ENCODE data around the gene LYZL2. TPM values are rescaled to one million over a fixed set of nuclear protein-coding genes. Genes with fewer than 3 reads are reported as not detected.
A peak's percentile ranks its signal among the peaks of the same experiment; 100 is the strongest.
"Not testable (repeated sequence)": the region's sequence is repeated elsewhere in the genome, so short reads cannot be mapped to it uniquely, and the experiment has no call there.

The LYZL2 gene
- polyA plus RNA-seq, 3 donors, result not detected

DNA sequence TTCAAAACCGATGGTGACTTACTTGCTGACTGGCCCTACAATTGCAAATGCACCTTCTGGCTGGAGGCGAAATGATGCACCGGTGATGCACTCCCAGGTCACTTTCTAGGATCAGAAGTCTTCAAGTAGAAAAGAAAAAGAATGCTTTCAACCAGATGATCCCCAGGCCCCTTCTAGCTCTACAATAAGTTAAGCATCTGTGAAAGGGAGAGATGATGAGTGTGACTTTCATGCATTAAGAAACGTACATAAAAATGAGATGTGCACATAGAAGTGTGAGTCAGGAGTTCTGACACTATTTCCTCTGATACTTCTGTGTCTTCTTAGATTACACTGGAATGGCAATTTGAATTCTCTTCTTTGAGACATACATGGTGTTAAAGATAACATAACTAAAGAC, 42.8 kb upstream of the LYZL2 start:
- H3K36me3 ChIP-seq (replicated peaks in 1 of 2; ENCODE audit: control insufficient read depth in 1 of 2, insufficient read depth in 2 of 2, low read length in 2 of 2); H3K9me3 Mint-ChIP-seq; H3K9ac ChIP-seq (ENCODE audit: insufficient read depth, low read length, poor library complexity, severe bottlenecking); H3K27ac Mint-ChIP-seq; H3K4me2 ChIP-seq (replicated peaks; ENCODE audit: extremely low read depth, low read length, poor library complexity, severe bottlenecking); H3K27me3 ChIP-seq (ENCODE audit: control insufficient read depth in 2 of 2, insufficient read depth in 2 of 2, low read length in 2 of 2); H3K4me1 Mint-ChIP-seq; H3K9me3 ChIP-seq (replicated peaks in 1 of 2; ENCODE audit: control insufficient read depth in 1 of 2, insufficient read depth in 1 of 2, low read length in 2 of 2); intact Hi-C loops (cut with micrococcal nuclease); H3K36me3 Mint-ChIP-seq; H2AFZ ChIP-seq (ENCODE audit: insufficient read depth, low read depth, low read length, poor library complexity, severe bottlenecking); H3K4me3 ChIP-seq (replicated peaks in 1 of 3; ENCODE audit: low read depth in 2 of 3, low read length in 3 of 3); H3K79me2 ChIP-seq (ENCODE audit: insufficient read depth, low read length); H4K20me1 ChIP-seq (ENCODE audit: insufficient read depth, low read length); DNase-seq; H3K27ac ChIP-seq (ENCODE audit: low read depth in 1 of 2, low read length in 2 of 2); H3K4me3 Mint-ChIP-seq; H3K4me1 ChIP-seq (ENCODE audit: control insufficient read depth in 1 of 2, insufficient read depth in 2 of 2, low read length in 2 of 2): not testable (repeated sequence)
- H3K27me3 Mint-ChIP-seq (ENCODE audit: low read depth in 3 of 3), result peaks cover 3 to 15% (median 6%) of the 10 kb centered on the region in 3 donors
- WGBS (ENCODE audit: insufficient coverage), result 100% methylated on average over 1 of the region's 4 CpGs

DNA sequence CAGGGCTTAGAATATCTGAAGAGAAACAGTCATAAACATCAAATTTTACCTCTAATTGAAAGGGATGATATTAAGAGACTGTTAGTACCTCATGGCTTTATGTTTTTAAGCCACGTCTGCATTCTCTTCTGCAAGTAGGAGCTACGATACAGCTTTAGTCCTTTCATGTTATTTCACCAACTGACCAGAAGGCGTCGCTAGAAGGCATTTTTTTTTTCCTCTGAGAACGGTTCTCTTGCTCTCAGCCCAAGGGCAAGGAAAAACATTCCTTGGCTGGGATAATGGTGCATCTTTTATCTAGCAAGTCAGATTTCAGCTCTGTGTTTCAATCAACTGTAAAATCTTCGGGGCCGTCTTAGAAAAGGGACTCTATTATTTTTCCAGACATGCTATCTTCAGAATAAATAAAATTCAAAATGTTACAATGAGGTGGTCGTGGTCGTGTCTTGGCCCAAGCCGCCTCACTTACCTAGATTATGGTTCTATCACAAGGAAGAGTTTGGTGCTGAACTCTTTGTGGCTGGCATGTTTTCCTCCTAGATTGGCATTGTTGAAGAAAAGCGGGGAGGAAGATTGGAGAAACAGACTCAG, 41.6 kb upstream of the LYZL2 start:
- Histone ChIP-seq H3K4me3 (replicated peaks in 1 of 3; ENCODE audit: low read depth in 2 of 3, low read length in 3 of 3) (peak overlapping the region in 2 of 3 experiments; percentile 48 to 66), H3K9ac (ENCODE audit: insufficient read depth, low read length, poor library complexity, severe bottlenecking) (peak overlapping the region; percentile 9), H3K9me3 (replicated peaks in 1 of 2; ENCODE audit: control insufficient read depth in 1 of 2, insufficient read depth in 1 of 2, low read length in 2 of 2) (no peaks in the 10 kb centered on the region), H3K79me2 (ENCODE audit: insufficient read depth, low read length) (no peaks in the 10 kb centered on the region), H3K27me3 (ENCODE audit: control insufficient read depth in 2 of 2, insufficient read depth in 2 of 2, low read length in 2 of 2) (peaks cover 0 to 2% of the 10 kb centered on the region in 2 donors), H3K27ac (ENCODE audit: low read depth in 1 of 2, low read length in 2 of 2) (no peak overlapping the region), H3K4me2 (replicated peaks; ENCODE audit: extremely low read depth, low read length, poor library complexity, severe bottlenecking) (peak overlapping the region; percentile 70), H4K20me1 (ENCODE audit: insufficient read depth, low read length) (no peaks in the 10 kb centered on the region), H3K4me1 (ENCODE audit: control insufficient read depth in 1 of 2, insufficient read depth in 2 of 2, low read length in 2 of 2) (no peaks in the 10 kb centered on the region), H3K36me3 (replicated peaks in 1 of 2; ENCODE audit: control insufficient read depth in 1 of 2, insufficient read depth in 2 of 2, low read length in 2 of 2) (no peaks in the 10 kb centered on the region), H2AFZ (ENCODE audit: insufficient read depth, low read depth, low read length, poor library complexity, severe bottlenecking) (peak overlapping the region; percentile 58)
- Mint-ChIP-seq H3K4me1 (peaks cover 5% of the 10 kb centered on the region), H3K9me3 (no peaks in the 10 kb centered on the region), H3K27me3 (ENCODE audit: low read depth in 3 of 3) (peaks cover 3 to 18% (median 8%) of the 10 kb centered on the region in 3 donors), H3K27ac (no peak overlapping the region), H3K36me3 (no peaks in the 10 kb centered on the region), H3K4me3 (peak overlapping the region; percentile 34 to 65)
- peak; percentile 29 to 64 (median 44) for DNase-seq
- TF ChIP-seq, protein P1, sequence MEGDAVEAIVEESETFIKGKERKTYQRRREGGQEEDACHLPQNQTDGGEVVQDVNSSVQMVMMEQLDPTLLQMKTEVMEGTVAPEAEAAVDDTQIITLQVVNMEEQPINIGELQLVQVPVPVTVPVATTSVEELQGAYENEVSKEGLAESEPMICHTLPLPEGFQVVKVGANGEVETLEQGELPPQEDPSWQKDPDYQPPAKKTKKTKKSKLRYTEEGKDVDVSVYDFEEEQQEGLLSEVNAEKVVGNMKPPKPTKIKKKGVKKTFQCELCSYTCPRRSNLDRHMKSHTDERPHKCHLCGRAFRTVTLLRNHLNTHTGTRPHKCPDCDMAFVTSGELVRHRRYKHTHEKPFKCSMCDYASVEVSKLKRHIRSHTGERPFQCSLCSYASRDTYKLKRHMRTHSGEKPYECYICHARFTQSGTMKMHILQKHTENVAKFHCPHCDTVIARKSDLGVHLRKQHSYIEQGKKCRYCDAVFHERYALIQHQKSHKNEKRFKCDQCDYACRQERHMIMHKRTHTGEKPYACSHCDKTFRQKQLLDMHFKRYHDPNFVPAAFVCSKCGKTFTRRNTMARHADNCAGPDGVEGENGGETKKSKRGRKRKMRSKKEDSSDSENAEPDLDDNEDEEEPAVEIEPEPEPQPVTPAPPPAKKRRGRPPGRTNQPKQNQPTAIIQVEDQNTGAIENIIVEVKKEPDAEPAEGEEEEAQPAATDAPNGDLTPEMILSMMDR (IDR thresholded peaks at IDR 0.05), result peak; percentile 91
- intact Hi-C loops (cut with micrococcal nuclease), result no loop called here
- WGBS (ENCODE audit: insufficient coverage), result 0% methylated on average over 1 of the region's 11 CpGs

DNA sequence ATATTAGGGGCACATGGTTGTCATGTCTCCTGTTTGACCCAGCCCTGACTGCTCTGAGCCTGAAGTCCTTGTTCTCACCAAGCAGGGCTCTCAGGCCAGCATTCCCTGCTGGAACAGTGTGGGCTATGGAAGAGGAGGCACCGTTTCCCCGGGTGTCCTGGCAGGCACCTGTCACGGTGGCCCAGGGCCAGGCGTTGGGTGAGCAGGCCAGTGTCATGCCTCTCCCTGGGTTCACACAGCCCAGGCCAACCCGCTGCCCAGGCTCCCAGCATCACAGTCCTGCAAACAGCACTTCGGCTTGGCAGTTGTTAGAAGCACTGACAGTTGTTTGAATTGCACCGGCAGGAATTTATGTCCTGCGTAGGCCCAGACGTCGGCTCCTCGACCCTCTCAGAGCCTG, 38.4 kb upstream of the LYZL2 start:
- H3K4me2 ChIP-seq (replicated peaks; ENCODE audit: extremely low read depth, low read length, poor library complexity, severe bottlenecking); H3K79me2 ChIP-seq (ENCODE audit: insufficient read depth, low read length); H4K20me1 ChIP-seq (ENCODE audit: insufficient read depth, low read length); H3K36me3 ChIP-seq (replicated peaks in 1 of 2; ENCODE audit: control insufficient read depth in 1 of 2, insufficient read depth in 2 of 2, low read length in 2 of 2); H3K4me3 ChIP-seq (replicated peaks in 1 of 3; ENCODE audit: low read depth in 2 of 3, low read length in 3 of 3); H3K27me3 ChIP-seq (ENCODE audit: control insufficient read depth in 2 of 2, insufficient read depth in 2 of 2, low read length in 2 of 2); H3K27ac ChIP-seq (ENCODE audit: low read depth in 1 of 2, low read length in 2 of 2); H2AFZ ChIP-seq (ENCODE audit: insufficient read depth, low read depth, low read length, poor library complexity, severe bottlenecking); H3K36me3 Mint-ChIP-seq; DNase-seq; H3K9me3 ChIP-seq (replicated peaks in 1 of 2; ENCODE audit: control insufficient read depth in 1 of 2, insufficient read depth in 1 of 2, low read length in 2 of 2); H3K4me3 Mint-ChIP-seq; intact Hi-C loops (cut with micrococcal nuclease); H3K9me3 Mint-ChIP-seq; H3K9ac ChIP-seq (ENCODE audit: insufficient read depth, low read length, poor library complexity, severe bottlenecking); H3K27ac Mint-ChIP-seq: not testable (repeated sequence)
- 83% methylated on average over 10 of the region's 11 CpGs for WGBS (ENCODE audit: insufficient coverage)
- H3K4me1 ChIP-seq (ENCODE audit: control insufficient read depth in 1 of 2, insufficient read depth in 2 of 2, low read length in 2 of 2), result peaks cover 9 to 13% of the 10 kb centered on the region in 2 donors
- peaks cover 8 to 18% (median 10%) of the 10 kb centered on the region in 3 donors for H3K27me3 Mint-ChIP-seq (ENCODE audit: low read depth in 3 of 3)
- peaks cover 18% of the 10 kb centered on the region for H3K4me1 Mint-ChIP-seq

DNA sequence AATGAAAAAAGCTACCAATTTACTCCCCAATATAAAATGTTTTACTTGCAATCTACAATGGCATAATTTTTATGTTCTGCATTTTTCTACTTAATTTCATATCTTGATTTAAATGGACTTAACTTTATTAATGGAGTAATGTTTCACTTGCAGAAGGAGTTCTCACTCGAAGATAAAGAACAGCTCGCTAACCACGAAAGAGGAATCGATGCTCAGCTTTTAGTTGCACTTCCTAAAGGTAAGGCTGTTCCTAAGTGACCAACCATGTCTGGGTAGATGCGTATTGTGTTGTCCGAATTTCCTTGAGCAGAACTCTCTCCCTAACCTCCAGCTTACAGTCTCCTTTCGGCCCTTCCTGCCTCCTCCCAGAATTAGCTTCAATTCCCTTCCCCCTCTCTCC, 33.9 kb upstream of the LYZL2 start:
- no CpG with 5 or more reads among the region's 7 CpGs for WGBS (ENCODE audit: insufficient coverage)
- H3K9me3 Mint-ChIP-seq; intact Hi-C loops (cut with micrococcal nuclease); H3K36me3 ChIP-seq (replicated peaks in 1 of 2; ENCODE audit: control insufficient read depth in 1 of 2, insufficient read depth in 2 of 2, low read length in 2 of 2); H3K27me3 ChIP-seq (ENCODE audit: control insufficient read depth in 2 of 2, insufficient read depth in 2 of 2, low read length in 2 of 2); H3K9ac ChIP-seq (ENCODE audit: insufficient read depth, low read length, poor library complexity, severe bottlenecking); H3K9me3 ChIP-seq (replicated peaks in 1 of 2; ENCODE audit: control insufficient read depth in 1 of 2, insufficient read depth in 1 of 2, low read length in 2 of 2); H3K79me2 ChIP-seq (ENCODE audit: insufficient read depth, low read length); H4K20me1 ChIP-seq (ENCODE audit: insufficient read depth, low read length); H2AFZ ChIP-seq (ENCODE audit: insufficient read depth, low read depth, low read length, poor library complexity, severe bottlenecking); H3K36me3 Mint-ChIP-seq; DNase-seq: not testable (repeated sequence)
- H3K27ac Mint-ChIP-seq, result peak overlapping the region; percentile 25 to 80 (median 69)
- peak overlapping the region; percentile 58 for H3K4me2 ChIP-seq (replicated peaks; ENCODE audit: extremely low read depth, low read length, poor library complexity, severe bottlenecking)
- peak overlapping the region in 2 of 3 experiments; percentile 6 to 56 for H3K4me3 ChIP-seq (replicated peaks in 1 of 3; ENCODE audit: low read depth in 2 of 3, low read length in 3 of 3)
- peak overlapping the region; percentile 34 to 80 for H3K4me3 Mint-ChIP-seq
- peaks cover 23 to 30% (median 24%) of the 10 kb centered on the region in 3 donors for H3K27me3 Mint-ChIP-seq (ENCODE audit: low read depth in 3 of 3)
- peak overlapping the region in 1 of 2 donors; percentile 57 for H3K27ac ChIP-seq (ENCODE audit: low read depth in 1 of 2, low read length in 2 of 2)
- H3K4me1 Mint-ChIP-seq, result peaks cover 24% of the 10 kb centered on the region
- H3K4me1 ChIP-seq (ENCODE audit: control insufficient read depth in 1 of 2, insufficient read depth in 2 of 2, low read length in 2 of 2), result peaks cover 17 to 21% of the 10 kb centered on the region in 2 donors

Measured in CD14-positive monocyte (primary cell).